HG03432 (cell line): Measurements from ENCODE around the gene ARHGAP32.
"Not testable (repeated sequence)": the region's sequence is repeated elsewhere in the genome, so short reads cannot be mapped to it uniquely, and the experiment has no call there.

ENCODE experiments used
- ATAC-seq: cut with Tn5 transposase; IDR thresholded peaks from one replicate; pipeline ENCODE4 v1.9.1; 2021; ENCODE audit warnings: mild to moderate bottlenecking, moderate library complexity; ENCODE audit not compliant: unreplicated experiment

ARHGAP32 gene

GRCh38 chr11:128936606-128937251 lies 255.4 kb downstream of the ARHGAP32 start:
- ATAC-seq = no peak

- ATAC-seq = no peak
Measured at GRCh38 chr11:128934926-128935325, 257.2 kb downstream of the ARHGAP32 start.

- ATAC-seq = no peak
Measured at GRCh38 chr11:128934351-128934750, 257.8 kb downstream of the ARHGAP32 start.

GRCh38 chr11:128933481-128934178 lies 258.5 kb downstream of the ARHGAP32 start:
- no peak for ATAC-seq

- no peak for ATAC-seq
Measured at GRCh38 chr11:128931668-128932067, 260.5 kb downstream of the ARHGAP32 start.

GRCh38 chr11:128931066-128931465 lies 261.1 kb downstream of the ARHGAP32 start:
- ATAC-seq = no peak

GRCh38 chr11:128929991-128930390 lies 262.1 kb downstream of the ARHGAP32 start:
- ATAC-seq = no peak

GRCh38 chr11:128929468-128929867 lies 262.7 kb downstream of the ARHGAP32 start:
- ATAC-seq = no peak

- peak; percentile 99 for ATAC-seq
Measured at GRCh38 chr11:128928400-128928799, 263.7 kb downstream of the ARHGAP32 start.

- no peak for ATAC-seq
Measured at GRCh38 chr11:128927683-128928336, 264.3 kb downstream of the ARHGAP32 start.

- no peak for ATAC-seq
Measured at GRCh38 chr11:128927108-128927461, 265.0 kb downstream of the ARHGAP32 start.

- ATAC-seq = no peak
Measured at GRCh38 chr11:128926437-128927107, 265.6 kb downstream of the ARHGAP32 start.

- no peak for ATAC-seq
Measured at GRCh38 chr11:128926000-128926399, 266.1 kb downstream of the ARHGAP32 start.

GRCh38 chr11:128925250-128925600 lies 266.9 kb downstream of the ARHGAP32 start:
- ATAC-seq = no peak

GRCh38 chr11:128924510-128925249 lies 267.4 kb downstream of the ARHGAP32 start:
- no peak for ATAC-seq

GRCh38 chr11:128924104-128924503 lies 268.0 kb downstream of the ARHGAP32 start:
- ATAC-seq = no peak

- ATAC-seq = no peak
Measured at GRCh38 chr11:128921793-128922192, 270.3 kb downstream of the ARHGAP32 start.

- ATAC-seq = no peak
Measured at GRCh38 chr11:128920666-128921065, 271.5 kb downstream of the ARHGAP32 start.

- not testable (repeated sequence) for ATAC-seq
Measured at GRCh38 chr11:128919635-128920034, 272.5 kb downstream of the ARHGAP32 start.

GRCh38 chr11:128919216-128919615 lies 272.9 kb downstream of the ARHGAP32 start:
- ATAC-seq = peak; percentile 34

GRCh38 chr11:128917144-128917724 lies 274.9 kb downstream of the ARHGAP32 start:
- ATAC-seq = peak; percentile 58
